ENCODE results near the gene GLYATL3. TPM values are rescaled to one million over a fixed set of nuclear protein-coding genes. Genes with fewer than 3 reads are reported as not detected.

The GLYATL3 gene
- polyA plus RNA-seq, 4 donors: not detected

- H3K4me3 ChIP-seq (ENCODE audit: low read depth in 1 of 3, low read length in 3 of 3): no peak overlapping the region
- no peaks in the 10 kb centered on the region for H3K9me3 ChIP-seq (ENCODE audit: control insufficient read depth in 2 of 2, insufficient read depth in 1 of 2, low read depth in 1 of 2, low read length in 1 of 2)
- peaks cover 0 to 6% (median 0%) of the 10 kb centered on the region in 3 donors for H3K27me3 ChIP-seq (ENCODE audit: control insufficient read depth in 3 of 3, insufficient read depth in 3 of 3, low read length in 3 of 3)
- 89 to 94% (median 92%) methylated on average over 5 of the region's 5 CpGs for WGBS, 3 donors
- H3K36me3 ChIP-seq (ENCODE audit: control insufficient read depth in 3 of 3, insufficient read depth in 2 of 3, low read depth in 1 of 3, low read length in 3 of 3): no peaks in the 10 kb centered on the region
- H3K27ac ChIP-seq (ENCODE audit: low read depth in 1 of 3, low read length in 2 of 3): no peak overlapping the region
- no peak for FAIRE-seq
- no peak for DNase-seq
- peaks cover 0 to 5% (median 0%) of the 10 kb centered on the region in 3 donors for H3K4me1 ChIP-seq (ENCODE audit: control insufficient read depth in 3 of 3, insufficient read depth in 2 of 3, low read depth in 1 of 3, low read length in 2 of 3)
Observed at GRCh38 chr6:49548613-49549304, 49.0 kb downstream of the GLYATL3 start.

DNA sequence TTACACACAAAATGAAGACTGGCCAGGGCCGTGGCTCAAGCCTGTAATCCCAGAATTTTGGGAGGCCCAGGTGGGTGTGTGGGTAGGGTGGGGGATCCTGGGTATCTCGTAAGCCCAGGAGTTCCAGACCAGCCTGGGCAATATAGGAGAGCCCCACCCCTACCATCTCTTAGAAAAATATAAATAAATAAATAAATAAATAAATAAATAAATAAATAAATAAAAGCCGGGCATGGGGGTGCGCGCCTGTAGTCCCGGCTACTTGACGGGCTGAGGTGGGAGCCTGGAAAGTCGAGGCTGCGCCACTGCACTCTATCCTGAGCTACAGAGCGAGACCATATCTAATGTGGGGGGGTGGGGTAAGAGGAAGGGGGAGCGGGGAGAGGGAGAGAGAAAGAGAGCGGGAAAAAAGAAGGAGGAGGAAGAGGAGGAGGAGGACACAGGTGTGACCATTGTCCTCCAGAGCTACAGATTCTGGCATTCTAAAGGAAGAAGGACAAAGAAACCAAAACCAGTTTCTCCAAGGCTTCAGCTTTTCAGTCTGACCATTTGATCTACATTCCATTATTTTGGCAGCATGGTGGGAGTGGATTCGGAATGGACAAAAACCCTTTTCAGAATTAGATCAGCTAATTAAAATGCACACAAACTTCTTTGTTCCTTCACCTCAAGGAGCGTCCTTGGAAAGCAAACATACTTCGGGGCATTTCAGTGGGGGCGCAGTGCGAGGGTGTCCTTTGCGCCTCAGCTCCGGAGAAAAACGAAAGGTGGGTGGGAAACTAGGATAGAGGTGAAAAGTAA, 50.2 kb downstream of the GLYATL3 start:
- Histone ChIP-seq H3K4me3 (ENCODE audit: low read depth in 1 of 3, low read length in 3 of 3) (peak overlapping the region in 2 of 3 donors; percentile 54 to 64), H3K36me3 (ENCODE audit: control insufficient read depth in 3 of 3, insufficient read depth in 2 of 3, low read depth in 1 of 3, low read length in 3 of 3) (no peaks in the 10 kb centered on the region), H3K27me3 (ENCODE audit: control insufficient read depth in 3 of 3, insufficient read depth in 3 of 3, low read length in 3 of 3) (peaks cover 0 to 6% (median 0%) of the 10 kb centered on the region in 3 donors), H3K4me1 (ENCODE audit: control insufficient read depth in 3 of 3, insufficient read depth in 2 of 3, low read depth in 1 of 3, low read length in 2 of 3) (peaks cover 0 to 5% (median 0%) of the 10 kb centered on the region in 3 donors), H3K27ac (ENCODE audit: low read depth in 1 of 3, low read length in 2 of 3) (peak overlapping the region in 1 of 3 donors; percentile 67), H3K9me3 (ENCODE audit: control insufficient read depth in 2 of 2, insufficient read depth in 1 of 2, low read depth in 1 of 2, low read length in 1 of 2) (no peaks in the 10 kb centered on the region)
- WGBS, 3 donors: 42 to 49% (median 47%) methylated on average over 19 to 20 of the region's 20 CpGs
- DNase-seq: no peak
- no peak for FAIRE-seq

- FAIRE-seq (no peak), DNase-seq (peak; percentile 53 to 74)
- Histone ChIP-seq H3K9me3 (ENCODE audit: control insufficient read depth in 2 of 2, insufficient read depth in 1 of 2, low read depth in 1 of 2, low read length in 1 of 2) (no peaks in the 10 kb centered on the region), H3K4me3 (ENCODE audit: low read depth in 1 of 3, low read length in 3 of 3) (peak within 1 kb of the TSS; percentile 16 to 64 (median 54)), H3K27ac (ENCODE audit: low read depth in 1 of 3, low read length in 2 of 3) (peak within 1 kb of the TSS in 1 of 3 donors; percentile 67), H3K27me3 (ENCODE audit: control insufficient read depth in 3 of 3, insufficient read depth in 3 of 3, low read length in 3 of 3) (peaks cover 0 to 6% (median 0%) of the 10 kb centered on the region in 3 donors), H3K4me1 (ENCODE audit: control insufficient read depth in 3 of 3, insufficient read depth in 2 of 3, low read depth in 1 of 3, low read length in 2 of 3) (peaks cover 0 to 5% (median 0%) of the 10 kb centered on the region in 3 donors), H3K36me3 (ENCODE audit: control insufficient read depth in 3 of 3, insufficient read depth in 2 of 3, low read depth in 1 of 3, low read length in 3 of 3) (no peaks in the 10 kb centered on the region)
- WGBS, 3 donors: 1 to 2% (median 1%) methylated on average over 42 of the region's 42 CpGs
Observed at GRCh38 chr6:49550492-49551077, 50.9 kb downstream of the GLYATL3 start, which contains the start of gene C6orf141. Gene C6orf141 (plus strand): TSS chr6:49550668. CDS start chr6:49550793, 125 bp downstream.

- Histone ChIP-seq H3K4me3 (ENCODE audit: low read depth in 1 of 3, low read length in 3 of 3) (peak overlapping the region; percentile 16 to 64 (median 54)), H3K27me3 (ENCODE audit: control insufficient read depth in 3 of 3, insufficient read depth in 3 of 3, low read length in 3 of 3) (peaks cover 0 to 6% (median 0%) of the 10 kb centered on the region in 3 donors), H3K4me1 (ENCODE audit: control insufficient read depth in 3 of 3, insufficient read depth in 2 of 3, low read depth in 1 of 3, low read length in 2 of 3) (peaks cover 0 to 10% (median 0%) of the 10 kb centered on the region in 3 donors), H3K27ac (ENCODE audit: low read depth in 1 of 3, low read length in 2 of 3) (peak overlapping the region in 1 of 3 donors; percentile 67), H3K9me3 (ENCODE audit: control insufficient read depth in 2 of 2, insufficient read depth in 1 of 2, low read depth in 1 of 2, low read length in 1 of 2) (no peaks in the 10 kb centered on the region), H3K36me3 (ENCODE audit: control insufficient read depth in 3 of 3, insufficient read depth in 2 of 3, low read depth in 1 of 3, low read length in 3 of 3) (no peaks in the 10 kb centered on the region)
- peak; percentile 37 to 69 for DNase-seq
- 1% methylated on average over 38 of the region's 38 CpGs for WGBS, 3 donors
- FAIRE-seq: no peak
Observed at GRCh38 chr6:49551078-49551865, 51.5 kb downstream of the GLYATL3 start.

- no peaks in the 10 kb centered on the region for H3K9me3 ChIP-seq (ENCODE audit: control insufficient read depth in 2 of 2, insufficient read depth in 1 of 2, low read depth in 1 of 2, low read length in 1 of 2)
- DNase-seq (no peak), FAIRE-seq (no peak)
- peak overlapping the region in 1 of 3 donors; percentile 67 for H3K27ac ChIP-seq (ENCODE audit: low read depth in 1 of 3, low read length in 2 of 3)
- 13 to 20% (median 19%) methylated on average over 2 of the region's 2 CpGs for WGBS, 3 donors
- H3K36me3 ChIP-seq (ENCODE audit: control insufficient read depth in 3 of 3, insufficient read depth in 2 of 3, low read depth in 1 of 3, low read length in 3 of 3): no peaks in the 10 kb centered on the region
- H3K4me3 ChIP-seq (ENCODE audit: low read depth in 1 of 3, low read length in 3 of 3): peak overlapping the region in 2 of 3 donors; percentile 54 to 64
- H3K27me3 ChIP-seq (ENCODE audit: control insufficient read depth in 3 of 3, insufficient read depth in 3 of 3, low read length in 3 of 3): peaks cover 0 to 6% (median 0%) of the 10 kb centered on the region in 3 donors
- H3K4me1 ChIP-seq (ENCODE audit: control insufficient read depth in 3 of 3, insufficient read depth in 2 of 3, low read depth in 1 of 3, low read length in 2 of 3): peaks cover 0 to 11% (median 0%) of the 10 kb centered on the region in 3 donors
Observed at GRCh38 chr6:49551866-49552129, 52.1 kb downstream of the GLYATL3 start.

DNA sequence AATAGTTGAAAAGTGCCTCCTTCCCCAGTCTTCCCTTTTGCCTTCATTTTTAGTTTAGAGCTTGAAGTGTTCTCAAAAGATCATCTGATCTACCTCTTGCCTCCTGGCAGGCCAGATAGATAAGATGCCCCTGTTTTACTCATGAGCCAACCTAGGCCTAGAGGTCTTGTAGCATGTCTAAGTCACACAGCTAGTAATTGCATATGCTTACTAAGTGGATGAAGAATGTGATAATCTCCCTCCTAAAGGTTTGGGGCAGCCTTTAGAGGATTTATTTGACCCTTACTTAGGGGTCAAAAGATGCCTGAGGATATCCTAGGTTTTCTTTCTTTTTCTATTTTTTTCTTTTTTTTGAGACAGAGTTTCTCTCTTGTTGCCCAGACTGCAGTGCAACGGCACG, 52.9 kb downstream of the GLYATL3 start:
- H3K4me3 ChIP-seq (ENCODE audit: low read depth in 1 of 3, low read length in 3 of 3): peak overlapping the region in 1 of 3 donors; percentile 64
- H3K4me1 ChIP-seq (ENCODE audit: control insufficient read depth in 3 of 3, insufficient read depth in 2 of 3, low read depth in 1 of 3, low read length in 2 of 3): peaks cover 0 to 19% (median 2%) of the 10 kb centered on the region in 3 donors
- H3K9me3 ChIP-seq (ENCODE audit: control insufficient read depth in 2 of 2, insufficient read depth in 1 of 2, low read depth in 1 of 2, low read length in 1 of 2): no peaks in the 10 kb centered on the region
- no peak for FAIRE-seq
- 70 to 100% (median 92%) methylated on average over 2 of the region's 2 CpGs for WGBS, 3 donors
- peak overlapping the region in 1 of 3 donors; percentile 67 for H3K27ac ChIP-seq (ENCODE audit: low read depth in 1 of 3, low read length in 2 of 3)
- H3K36me3 ChIP-seq (ENCODE audit: control insufficient read depth in 3 of 3, insufficient read depth in 2 of 3, low read depth in 1 of 3, low read length in 3 of 3): no peaks in the 10 kb centered on the region
- DNase-seq: peak in 1 of 2 donors; percentile 11
- H3K27me3 ChIP-seq (ENCODE audit: control insufficient read depth in 3 of 3, insufficient read depth in 3 of 3, low read length in 3 of 3): peaks cover 0 to 6% (median 0%) of the 10 kb centered on the region in 3 donors

DNA sequence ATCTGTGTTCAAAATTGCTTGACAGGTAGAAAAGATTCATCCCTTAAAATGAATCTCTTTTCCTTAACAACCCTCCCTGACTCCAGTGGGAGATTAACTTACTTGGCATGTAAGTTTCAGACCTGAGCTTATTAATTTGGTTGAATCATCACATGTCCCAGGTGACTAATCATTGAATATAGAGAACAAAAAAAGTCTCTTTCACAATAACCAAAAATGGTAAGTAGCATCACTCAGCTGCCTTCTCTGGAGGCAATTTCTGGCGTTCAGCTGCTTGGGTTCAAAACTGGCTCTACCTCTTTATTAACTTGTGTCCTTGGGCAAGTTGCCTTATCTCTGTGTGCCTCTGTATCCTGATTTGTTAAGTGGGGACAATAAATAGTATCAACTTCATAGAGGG, 53.7 kb downstream of the GLYATL3 start:
- Histone ChIP-seq H3K4me1 (ENCODE audit: control insufficient read depth in 3 of 3, insufficient read depth in 2 of 3, low read depth in 1 of 3, low read length in 2 of 3) (peaks cover 0 to 19% (median 2%) of the 10 kb centered on the region in 3 donors), H3K4me3 (ENCODE audit: low read depth in 1 of 3, low read length in 3 of 3) (peak overlapping the region in 1 of 3 donors; percentile 10), H3K36me3 (ENCODE audit: control insufficient read depth in 3 of 3, insufficient read depth in 2 of 3, low read depth in 1 of 3, low read length in 3 of 3) (no peaks in the 10 kb centered on the region), H3K27ac (ENCODE audit: low read depth in 1 of 3, low read length in 2 of 3) (peak overlapping the region in 1 of 3 donors; percentile 18), H3K27me3 (ENCODE audit: control insufficient read depth in 3 of 3, insufficient read depth in 3 of 3, low read length in 3 of 3) (peaks cover 0 to 6% (median 0%) of the 10 kb centered on the region in 3 donors), H3K9me3 (ENCODE audit: control insufficient read depth in 2 of 2, insufficient read depth in 1 of 2, low read depth in 1 of 2, low read length in 1 of 2) (no peaks in the 10 kb centered on the region)
- FAIRE-seq: no peak
- 9 to 61% (median 32%) methylated on average over 1 of the region's 1 CpG for WGBS, 3 donors
- DNase-seq: peak in 1 of 2 donors; percentile 11
